ENCODE data around the gene TFF1. TPM values are rescaled to one million over a fixed set of nuclear protein-coding genes. Genes with fewer than 3 reads are reported as not detected.

TFF1 gene
- total RNA-seq, 1 donor from 2014 or later: not detected

DNA sequence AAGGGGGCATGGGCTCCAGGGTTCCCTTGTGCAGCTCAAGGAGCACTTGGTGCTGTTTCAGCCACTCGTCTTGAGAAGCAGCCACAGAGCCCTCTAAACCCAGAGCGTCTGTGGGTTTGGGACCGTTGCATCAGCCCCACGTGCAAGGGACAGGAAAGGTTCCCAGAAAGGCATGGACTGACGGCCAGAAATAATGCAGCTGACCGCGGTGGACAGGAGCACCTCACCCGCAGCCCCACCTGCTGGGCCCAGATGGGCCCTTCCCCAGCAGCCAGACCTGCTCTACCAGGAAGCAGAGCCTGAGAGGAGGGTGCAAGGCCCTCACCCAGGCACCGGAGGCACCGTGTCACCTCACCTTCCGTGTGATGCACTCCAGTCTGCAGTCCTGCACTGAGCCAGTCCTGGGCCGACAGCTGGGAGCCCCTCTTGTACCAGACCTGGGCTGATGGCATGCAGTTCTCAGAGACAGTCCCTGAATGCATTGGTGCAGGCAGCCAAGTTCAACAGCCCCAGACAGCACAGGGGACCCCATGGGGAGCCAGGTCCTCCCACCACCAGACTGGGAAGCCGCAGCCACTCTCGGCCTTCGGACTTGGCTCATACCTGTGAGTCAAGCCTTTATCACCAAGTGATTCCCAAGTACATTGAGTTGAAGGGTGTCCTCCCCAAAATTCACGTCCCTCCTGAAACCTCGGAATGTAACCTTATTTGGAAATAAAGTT, 46.3 kb downstream of the TFF1 start:
- Mint-ChIP-seq H3K27ac (ENCODE audit: unreplicated experiment) (peak overlapping the region; percentile 21), H3K36me3 (ENCODE audit: low read depth, unreplicated experiment) (no peaks in the 10 kb centered on the region), H3K4me3 (ENCODE audit: unreplicated experiment) (peak overlapping the region; percentile 2), H3K9me3 (ENCODE audit: unreplicated experiment) (no peaks in the 10 kb centered on the region), H3K4me1 (ENCODE audit: unreplicated experiment) (peaks cover 2% of the 10 kb centered on the region), H3K27me3 (ENCODE audit: unreplicated experiment) (peaks cover 5% of the 10 kb centered on the region)
- DNase-seq (ENCODE audit: low spot score): no peak
- TF ChIP-seq, protein P1, sequence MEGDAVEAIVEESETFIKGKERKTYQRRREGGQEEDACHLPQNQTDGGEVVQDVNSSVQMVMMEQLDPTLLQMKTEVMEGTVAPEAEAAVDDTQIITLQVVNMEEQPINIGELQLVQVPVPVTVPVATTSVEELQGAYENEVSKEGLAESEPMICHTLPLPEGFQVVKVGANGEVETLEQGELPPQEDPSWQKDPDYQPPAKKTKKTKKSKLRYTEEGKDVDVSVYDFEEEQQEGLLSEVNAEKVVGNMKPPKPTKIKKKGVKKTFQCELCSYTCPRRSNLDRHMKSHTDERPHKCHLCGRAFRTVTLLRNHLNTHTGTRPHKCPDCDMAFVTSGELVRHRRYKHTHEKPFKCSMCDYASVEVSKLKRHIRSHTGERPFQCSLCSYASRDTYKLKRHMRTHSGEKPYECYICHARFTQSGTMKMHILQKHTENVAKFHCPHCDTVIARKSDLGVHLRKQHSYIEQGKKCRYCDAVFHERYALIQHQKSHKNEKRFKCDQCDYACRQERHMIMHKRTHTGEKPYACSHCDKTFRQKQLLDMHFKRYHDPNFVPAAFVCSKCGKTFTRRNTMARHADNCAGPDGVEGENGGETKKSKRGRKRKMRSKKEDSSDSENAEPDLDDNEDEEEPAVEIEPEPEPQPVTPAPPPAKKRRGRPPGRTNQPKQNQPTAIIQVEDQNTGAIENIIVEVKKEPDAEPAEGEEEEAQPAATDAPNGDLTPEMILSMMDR (IDR thresholded peaks at IDR 0.05; ENCODE audit: unreplicated experiment): no peak

GRCh38 chr21:42319376-42319775, 47.0 kb downstream of the TFF1 start:
- TF ChIP-seq, protein P1 (IDR thresholded peaks at IDR 0.05; ENCODE audit: unreplicated experiment): no peak
- H3K9me3 Mint-ChIP-seq (ENCODE audit: unreplicated experiment): no peaks in the 10 kb centered on the region
- peaks cover 2% of the 10 kb centered on the region for H3K4me1 Mint-ChIP-seq (ENCODE audit: unreplicated experiment)
- DNase-seq (ENCODE audit: low spot score): no peak
- H3K27ac Mint-ChIP-seq (ENCODE audit: unreplicated experiment): no peak overlapping the region
- H3K4me3 Mint-ChIP-seq (ENCODE audit: unreplicated experiment): no peak overlapping the region
- peaks cover 5% of the 10 kb centered on the region for H3K27me3 Mint-ChIP-seq (ENCODE audit: unreplicated experiment)
- no peaks in the 10 kb centered on the region for H3K36me3 Mint-ChIP-seq (ENCODE audit: low read depth, unreplicated experiment)

GRCh38 chr21:42317826-42318746, 48.2 kb downstream of the TFF1 start:
- no peak overlapping the region for H3K4me3 Mint-ChIP-seq (ENCODE audit: unreplicated experiment)
- no peak for DNase-seq (ENCODE audit: low spot score)
- no peak overlapping the region for H3K27ac Mint-ChIP-seq (ENCODE audit: unreplicated experiment)
- H3K9me3 Mint-ChIP-seq (ENCODE audit: unreplicated experiment): no peaks in the 10 kb centered on the region
- TF ChIP-seq, protein P1 (IDR thresholded peaks at IDR 0.05; ENCODE audit: unreplicated experiment): no peak
- peaks cover 5% of the 10 kb centered on the region for H3K4me1 Mint-ChIP-seq (ENCODE audit: unreplicated experiment)
- peaks cover 5% of the 10 kb centered on the region for H3K27me3 Mint-ChIP-seq (ENCODE audit: unreplicated experiment)
- no peaks in the 10 kb centered on the region for H3K36me3 Mint-ChIP-seq (ENCODE audit: low read depth, unreplicated experiment)

GRCh38 chr21:42317341-42317741, 49.0 kb downstream of the TFF1 start:
- TF ChIP-seq, protein P1 (IDR thresholded peaks at IDR 0.05; ENCODE audit: unreplicated experiment): no peak
- Mint-ChIP-seq H3K4me3 (ENCODE audit: unreplicated experiment) (no peak overlapping the region), H3K27ac (ENCODE audit: unreplicated experiment) (no peak overlapping the region), H3K36me3 (ENCODE audit: low read depth, unreplicated experiment) (no peaks in the 10 kb centered on the region), H3K27me3 (ENCODE audit: unreplicated experiment) (peaks cover 5% of the 10 kb centered on the region), H3K9me3 (ENCODE audit: unreplicated experiment) (no peaks in the 10 kb centered on the region), H3K4me1 (ENCODE audit: unreplicated experiment) (peaks cover 5% of the 10 kb centered on the region)
- no peak for DNase-seq (ENCODE audit: low spot score)

All from endothelial cell (in vitro differentiated cells).